GM21447 (cell line): ENCODE results near the gene GPRC5C.
"Not testable (repeated sequence)": the region's sequence is repeated elsewhere in the genome, so short reads cannot be mapped to it uniquely, and the experiment has no call there.

Source experiments
- ATAC-seq: cut with Tn5 transposase; IDR thresholded peaks from one replicate; pipeline ENCODE4 v1.9.1; 2021; ENCODE audit not compliant: unreplicated experiment

The GPRC5C gene

DNA sequence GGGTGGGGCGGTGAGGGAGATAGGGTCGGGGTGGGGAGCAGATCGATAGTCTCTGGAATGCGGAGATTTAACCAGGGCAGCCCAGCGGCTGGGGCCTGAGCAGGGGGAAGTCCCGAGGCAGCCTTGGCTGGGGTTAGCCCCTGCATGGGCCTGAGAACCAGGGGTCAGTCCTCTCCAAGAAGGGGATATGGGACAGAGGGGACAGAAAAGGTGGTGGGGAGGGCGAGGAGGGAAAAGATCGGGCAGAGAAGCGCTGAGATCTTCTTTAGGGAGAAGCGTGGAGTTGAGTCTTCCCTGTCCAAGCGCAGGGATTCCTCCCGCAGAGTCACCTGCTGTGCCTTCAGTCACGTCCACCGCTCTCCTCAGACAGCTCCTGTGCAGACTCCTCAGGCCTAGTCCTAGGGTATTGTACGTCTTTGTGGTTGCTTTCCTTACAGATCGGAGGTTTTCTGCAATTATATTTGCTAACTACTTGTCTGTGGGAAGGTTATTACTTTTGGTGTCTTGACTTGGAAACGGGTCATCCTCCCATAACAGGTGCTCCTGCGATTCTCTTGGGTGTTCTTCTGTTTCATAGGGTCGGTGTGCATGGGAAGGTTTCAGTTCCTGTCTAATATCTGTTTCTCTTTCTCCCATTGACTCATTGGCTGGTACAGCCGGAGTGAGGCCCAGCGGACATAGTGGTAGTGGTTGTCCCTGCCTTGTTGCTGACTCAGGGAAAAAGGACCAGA lies 35.5 kb downstream of the GPRC5C start:
- ATAC-seq = peak; percentile 45

DNA sequence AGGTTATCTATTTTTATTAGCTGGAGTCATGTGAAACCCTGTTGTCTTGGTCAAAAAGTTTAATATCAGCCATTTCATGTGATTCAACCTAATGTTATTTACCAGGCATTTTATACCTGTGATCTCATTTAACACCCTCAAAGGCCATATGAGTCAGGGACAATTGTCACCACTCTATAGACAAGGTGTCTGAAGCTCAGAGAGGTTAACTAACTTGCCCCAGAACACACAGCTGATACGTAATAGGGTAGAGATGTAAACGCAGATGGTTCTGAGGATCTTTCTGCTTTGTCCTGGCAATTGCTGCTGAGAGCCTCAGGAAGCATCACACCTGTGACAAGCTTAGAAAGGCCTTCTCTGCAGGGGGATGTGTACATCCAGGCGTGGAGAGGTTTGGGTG lies 39.5 kb downstream of the GPRC5C start:
- ATAC-seq = no peak

DNA sequence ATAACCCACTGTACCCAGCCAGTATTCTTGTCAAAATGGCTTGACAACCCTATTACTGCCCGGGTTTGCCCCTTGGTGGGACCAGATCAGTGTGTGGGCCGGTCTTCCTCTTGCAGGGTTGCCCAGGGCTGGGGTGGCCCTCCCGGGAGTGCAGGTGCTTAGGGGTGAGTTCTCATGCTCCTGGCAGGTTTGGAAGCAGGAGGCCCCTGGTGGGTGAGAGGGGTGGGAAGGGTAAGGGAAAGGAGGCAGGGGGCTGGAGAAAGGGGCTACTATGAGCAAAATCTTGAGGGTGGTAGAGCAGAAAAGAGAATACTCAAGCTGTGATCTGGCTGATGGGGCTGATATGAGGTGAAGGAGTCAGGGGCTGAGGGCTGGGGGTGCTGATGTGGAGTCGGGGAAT lies 41.0 kb downstream of the GPRC5C start:
- no peak for ATAC-seq

DNA sequence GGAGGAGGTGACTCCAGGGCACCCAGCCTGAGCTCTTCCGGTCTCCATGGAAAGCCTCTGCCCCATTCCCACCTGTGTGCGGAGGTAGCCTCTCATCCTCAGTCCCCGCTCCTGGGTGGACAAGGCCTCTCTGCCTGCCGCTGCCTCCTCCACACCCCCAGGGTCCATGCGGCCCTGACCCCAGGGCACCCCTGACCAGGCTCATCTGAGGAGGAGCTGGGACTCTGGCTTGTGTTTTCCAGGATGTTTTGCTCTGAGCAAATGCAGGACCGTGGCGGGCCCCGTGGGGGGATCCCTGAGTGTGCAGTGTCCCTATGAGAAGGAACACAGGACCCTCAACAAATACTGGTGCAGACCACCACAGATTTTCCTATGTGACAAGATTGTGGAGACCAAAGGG lies 41.4 kb downstream of the GPRC5C start:
- ATAC-seq = no peak

DNA sequence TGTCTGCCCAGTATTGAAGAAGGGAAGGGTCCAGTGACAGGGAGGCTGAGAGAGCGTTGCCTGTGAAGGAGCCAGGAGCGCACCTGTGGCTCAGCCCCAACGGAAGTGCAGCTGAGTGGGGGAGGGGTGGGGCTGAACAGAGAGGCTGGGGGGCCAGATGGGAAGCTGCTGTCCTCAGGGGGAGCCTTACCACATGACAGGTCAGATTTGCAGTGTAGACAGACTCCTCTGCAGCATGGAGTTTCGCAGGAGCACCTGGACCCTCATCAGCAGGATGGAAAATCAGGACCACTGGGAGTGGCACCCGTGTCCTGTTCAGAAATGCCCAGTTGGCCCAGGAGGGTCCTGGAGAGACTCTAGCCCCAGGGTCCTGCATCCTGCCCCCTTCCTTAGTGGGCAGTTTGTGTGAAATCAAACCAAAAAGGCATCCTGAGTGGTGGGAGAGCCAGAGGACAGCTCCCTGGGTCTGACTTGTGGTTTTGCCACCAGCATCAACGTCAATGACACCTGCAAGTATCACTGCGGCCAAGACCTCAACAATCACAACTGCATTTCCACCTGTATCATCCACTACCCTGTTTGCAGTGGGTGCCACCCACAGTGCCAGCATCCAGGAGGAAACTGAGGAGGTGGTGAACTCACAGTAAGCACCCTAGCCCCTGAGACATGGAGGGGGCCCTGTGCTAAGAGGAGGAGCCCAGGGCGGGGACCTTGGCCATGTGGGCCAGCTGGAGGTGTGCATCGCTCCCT lies 42.3 kb downstream of the GPRC5C start:
- ATAC-seq = no peak

DNA sequence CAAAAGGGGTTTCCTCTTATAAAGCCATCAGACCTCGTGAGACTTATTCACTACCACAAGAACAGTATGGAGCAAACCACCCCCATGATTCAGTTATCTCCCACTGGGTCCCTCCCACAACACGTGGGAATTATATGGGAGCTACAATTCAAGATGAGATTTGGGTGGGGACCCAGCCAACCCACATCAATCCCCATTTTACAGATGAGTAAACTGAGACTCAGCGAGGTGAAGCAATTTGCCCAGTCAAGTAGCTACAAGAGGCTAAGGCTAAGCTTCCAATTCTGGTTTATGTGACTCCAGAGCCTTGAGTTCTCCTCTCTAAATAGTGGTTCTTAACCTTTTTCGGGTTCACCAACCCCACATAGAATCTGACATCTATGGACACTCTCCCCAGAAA lies 43.3 kb downstream of the GPRC5C start:
- ATAC-seq = no peak

DNA sequence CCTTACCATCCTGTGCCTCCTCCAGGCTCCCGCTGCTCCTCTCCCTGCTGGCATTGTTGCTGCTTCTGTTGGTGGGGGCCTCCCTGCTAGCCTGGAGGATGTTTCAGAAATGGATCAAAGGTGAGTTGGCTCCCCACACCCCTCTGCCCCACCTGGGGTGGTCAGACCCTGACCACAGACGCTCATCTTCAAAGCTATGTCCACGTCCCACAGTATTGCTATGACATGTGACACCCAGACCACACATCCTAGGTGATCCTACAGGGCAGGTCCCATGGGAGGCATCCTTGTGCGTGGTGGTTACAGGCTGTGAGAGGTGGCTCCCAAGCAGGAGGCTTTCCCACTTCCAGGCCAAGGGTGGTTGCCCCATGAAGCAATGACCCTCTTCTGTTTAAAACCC lies 45.5 kb downstream of the GPRC5C start:
- no peak for ATAC-seq

DNA sequence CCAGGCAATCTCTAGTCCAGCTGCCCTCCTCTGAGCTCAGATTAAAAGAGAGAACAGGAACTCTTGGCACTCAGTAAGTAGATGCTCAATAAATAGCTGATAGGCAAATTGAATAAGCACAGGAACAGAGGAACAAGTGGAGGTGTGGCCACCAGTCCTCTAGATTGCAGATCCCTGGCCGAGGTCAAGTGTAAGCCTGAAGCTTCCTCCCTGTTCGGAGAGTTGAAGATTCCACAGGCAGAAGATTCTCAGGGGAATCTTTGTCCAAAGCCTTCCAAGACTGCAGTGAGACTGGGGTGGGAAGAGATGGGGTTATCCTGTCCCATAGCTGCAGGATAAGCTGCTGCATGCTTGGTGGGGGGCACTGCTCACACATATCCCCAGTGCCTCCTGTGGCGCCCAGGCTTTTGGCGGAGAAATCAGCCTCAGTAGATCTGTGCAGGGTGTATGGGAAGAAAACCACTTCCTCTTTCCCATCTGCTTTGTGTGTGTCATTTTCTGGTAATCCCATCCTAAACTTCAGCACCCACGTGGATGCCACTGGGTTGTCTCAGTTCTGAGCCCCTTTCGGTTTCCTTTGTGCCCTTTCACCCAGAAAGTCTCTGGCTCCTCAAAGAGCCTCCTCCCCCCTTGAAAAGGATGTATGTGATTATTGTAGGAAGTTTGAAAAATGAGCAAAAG lies 46.7 kb downstream of the GPRC5C start:
- ATAC-seq = no peak

DNA sequence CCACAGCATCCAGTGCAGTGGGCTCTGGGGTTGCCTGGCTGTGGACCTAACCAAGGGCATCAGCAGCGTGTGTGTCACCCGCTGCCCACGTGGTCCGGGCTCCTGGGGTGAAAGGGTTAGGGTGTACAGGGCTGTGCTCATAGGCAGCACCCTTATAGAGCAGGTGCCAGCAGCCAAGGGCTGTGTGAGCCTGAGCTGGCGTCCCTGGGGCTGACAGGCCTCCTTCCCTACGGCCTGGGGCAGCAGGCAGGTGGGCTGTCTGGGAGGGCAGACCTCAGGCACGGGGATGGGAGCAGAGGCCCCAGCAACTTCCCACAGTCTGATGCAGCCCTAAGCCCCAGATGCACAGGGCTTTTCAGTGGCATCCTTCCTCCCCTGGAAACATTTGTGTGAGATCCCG lies 48.4 kb downstream of the GPRC5C start:
- ATAC-seq = no peak

DNA sequence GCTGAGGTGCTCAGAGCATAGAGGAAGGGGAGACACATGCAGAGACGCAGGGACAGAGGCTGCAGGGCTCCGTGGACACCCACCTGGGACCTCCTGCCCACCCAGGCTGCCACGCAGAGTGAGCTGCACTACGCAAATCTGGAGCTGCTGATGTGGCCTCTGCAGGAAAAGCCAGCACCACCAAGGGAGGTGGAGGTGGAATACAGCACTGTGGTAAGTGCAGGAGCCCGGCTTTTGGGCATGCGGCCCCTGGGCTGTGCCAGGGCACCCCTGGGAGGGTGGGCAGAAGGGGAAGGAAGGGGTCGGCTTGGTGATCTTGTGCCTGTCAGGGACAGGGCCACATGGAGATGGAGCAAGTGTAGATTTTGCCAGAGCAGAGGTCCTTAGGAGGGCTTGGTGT lies 49.7 kb downstream of the GPRC5C start:
- no peak for ATAC-seq

DNA sequence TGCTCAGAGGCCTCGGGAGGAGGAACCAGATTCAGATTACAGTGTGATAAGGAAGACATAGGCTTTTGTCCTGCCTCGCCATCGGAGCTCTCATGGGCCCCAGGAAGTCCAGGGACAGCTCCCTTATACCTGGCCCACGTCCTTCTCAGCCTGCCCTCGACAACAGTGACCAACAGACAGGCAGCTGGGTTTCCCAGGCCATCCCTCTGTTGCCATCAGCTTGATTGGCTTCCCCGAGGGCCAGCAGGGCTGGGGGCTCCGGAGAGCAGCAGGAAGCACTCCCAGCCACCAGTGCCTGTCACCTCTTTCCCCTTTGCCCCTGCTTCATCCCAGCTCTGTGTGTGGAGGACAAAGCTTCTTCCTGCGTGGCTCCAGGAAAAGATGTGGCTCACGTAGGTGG lies 52.2 kb downstream of the GPRC5C start:
- ATAC-seq = no peak

DNA sequence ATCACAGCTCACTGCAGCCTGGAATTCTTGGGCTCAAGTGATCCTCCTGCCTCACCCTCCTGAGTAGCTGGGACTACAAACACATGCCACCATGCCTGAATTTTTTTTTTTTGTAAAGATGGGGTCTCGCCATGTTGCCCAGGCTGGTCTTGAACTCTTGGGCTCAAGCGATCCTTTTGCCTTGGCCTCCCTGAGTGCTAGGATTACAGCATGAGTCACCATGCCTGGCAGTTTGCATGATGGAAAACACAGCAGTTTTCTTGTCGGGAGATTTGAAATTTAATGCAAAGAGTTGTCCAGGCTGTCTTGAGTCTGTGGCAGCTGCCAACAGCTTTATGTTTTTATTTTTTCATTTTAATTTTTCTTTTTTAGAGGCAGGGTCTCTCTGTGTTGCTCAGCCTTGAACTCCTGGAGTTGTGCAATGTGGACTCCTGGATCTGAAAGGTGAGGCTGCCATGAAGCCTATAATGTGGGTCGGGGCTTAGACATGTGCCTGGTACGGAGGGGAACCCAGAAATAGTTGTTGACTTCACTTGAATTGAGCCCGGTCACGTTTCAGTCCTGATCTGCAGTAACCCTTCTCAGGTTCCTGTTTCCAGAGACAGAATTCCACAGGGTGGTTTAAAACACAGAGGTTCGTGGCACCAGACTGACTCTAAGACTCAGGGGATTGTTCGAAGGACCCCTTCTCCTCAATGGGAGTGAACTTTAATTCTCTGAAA lies 53.3 kb downstream of the GPRC5C start:
- no peak for ATAC-seq

DNA sequence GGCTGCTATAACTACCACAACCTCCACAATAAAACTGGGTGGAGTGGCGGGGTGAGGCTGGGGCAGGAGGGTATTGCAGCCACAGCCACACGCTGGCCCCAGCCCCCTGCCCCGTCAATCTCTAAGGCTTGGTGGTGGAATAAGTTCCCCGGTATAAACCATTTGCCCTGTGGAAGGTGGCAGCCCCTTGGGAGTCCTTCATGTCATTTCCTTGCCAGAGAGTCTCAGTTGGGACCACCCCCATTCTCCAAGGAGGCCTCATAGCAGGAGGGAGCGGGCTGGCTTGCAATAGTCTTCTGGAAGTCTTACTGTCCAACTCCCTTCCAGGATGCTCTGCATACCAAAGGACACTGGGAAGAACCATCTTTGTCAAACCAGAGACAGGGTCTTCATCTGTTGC lies 54.0 kb downstream of the GPRC5C start:
- ATAC-seq = no peak

DNA sequence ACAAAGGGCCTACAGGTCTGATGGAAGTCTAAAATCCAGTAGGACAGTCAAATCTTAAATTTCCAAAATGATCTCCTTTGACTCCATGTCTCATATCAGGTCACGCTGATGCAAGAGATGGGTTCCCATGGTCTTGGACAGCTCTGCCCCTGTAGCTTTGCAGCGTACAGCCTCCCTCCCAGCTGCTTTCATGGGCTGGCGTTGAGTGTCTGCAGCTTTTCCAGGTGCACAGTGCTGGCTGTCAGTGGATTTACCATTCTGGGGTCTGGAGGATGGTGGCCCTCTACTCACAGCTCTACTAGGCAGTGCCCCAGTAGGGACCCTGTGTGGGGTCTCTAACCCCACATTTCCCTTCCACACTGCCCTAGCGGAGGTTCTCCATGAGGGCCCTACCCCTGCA lies 56.4 kb downstream of the GPRC5C start:
- ATAC-seq = not testable (repeated sequence)

DNA sequence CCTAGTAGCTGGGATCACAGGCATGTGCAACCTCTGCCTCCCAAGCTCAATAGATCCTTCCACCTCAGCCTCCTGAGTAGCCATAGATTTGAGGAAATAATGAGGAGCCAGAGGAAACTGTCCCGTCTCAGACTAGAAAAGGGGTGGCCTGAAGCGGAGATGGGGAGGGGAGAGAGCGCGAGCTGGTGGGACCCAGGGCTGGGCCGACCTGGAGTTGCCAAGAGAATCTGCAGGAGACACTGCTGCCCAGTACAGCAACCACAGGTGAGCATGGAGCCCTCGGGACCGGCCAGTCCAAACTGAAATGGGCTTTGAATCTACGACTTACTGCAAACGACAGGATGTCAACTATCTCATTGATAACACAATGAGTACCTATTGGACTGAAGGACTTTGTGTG lies 58.8 kb downstream of the GPRC5C start:
- no peak for ATAC-seq

DNA sequence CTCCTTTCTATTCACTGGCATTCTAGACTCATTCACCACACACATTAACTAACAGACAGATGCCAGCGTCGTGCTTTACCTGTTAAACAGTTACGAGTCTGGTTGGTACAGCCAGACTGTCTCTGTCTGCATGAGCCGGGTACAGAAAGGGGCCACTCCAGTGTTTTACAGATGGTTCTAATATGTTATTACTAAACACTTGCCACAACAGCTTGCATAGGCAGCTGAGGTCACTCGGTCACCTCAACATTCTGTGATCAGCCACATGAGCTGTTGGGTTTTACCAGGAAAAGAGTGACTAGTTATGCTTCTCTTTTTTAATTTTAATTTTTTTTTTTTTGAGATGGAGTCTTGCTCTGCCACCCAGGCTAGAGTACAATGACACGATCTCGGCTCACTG lies 59.7 kb downstream of the GPRC5C start:
- ATAC-seq = no peak

DNA sequence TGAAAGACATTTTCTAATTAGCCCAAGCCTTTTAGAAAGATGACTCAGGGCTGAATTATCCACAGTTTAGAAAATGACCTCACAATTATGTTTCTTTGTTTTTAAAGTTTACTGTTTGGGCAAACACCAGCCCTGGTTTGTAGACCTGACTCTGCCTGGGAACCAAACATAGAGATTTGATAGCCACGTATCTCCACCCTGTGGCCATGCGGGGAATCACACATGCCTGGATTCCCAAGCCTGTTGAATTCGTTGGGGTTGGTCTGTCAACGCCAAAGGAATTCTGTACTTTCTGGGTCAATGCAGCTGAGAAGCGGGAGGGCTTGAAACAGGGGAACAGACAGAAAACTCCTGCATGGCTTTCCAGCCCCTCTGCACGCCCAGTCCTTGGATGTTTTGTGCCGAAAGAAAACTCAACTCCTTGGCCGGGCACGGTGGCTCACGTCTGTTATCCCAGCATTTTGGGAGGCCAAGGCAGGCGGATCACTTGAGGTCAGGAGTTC lies 61.5 kb downstream of the GPRC5C start:
- peak; percentile 60 for ATAC-seq
